IPS-18c (cell line): Measurements from ENCODE around the gene COL27A1.

Source experiments
- H3K4me3 ChIP-seq: 2 replicates; pipeline ENCODE4 v1.7.0; 2013; ENCODE audit warnings: low read depth, mild to moderate bottlenecking, low read length, moderate library complexity; ENCODE audit not compliant: insufficient read depth
- H3K9me3 ChIP-seq: one replicate; pipeline ENCODE4 v1.6.1; 2013; ENCODE audit warnings: mild to moderate bottlenecking, low read length, moderate library complexity; ENCODE audit not compliant: control insufficient read depth, insufficient read depth

Gene COL27A1

GRCh38 chr9:114347675-114348074 is 192.3 kb downstream of the COL27A1 start:
- Histone ChIP-seq H3K9me3 (no peaks in the 10 kb centered on the region), H3K4me3 (no peak overlapping the region)

DNA sequence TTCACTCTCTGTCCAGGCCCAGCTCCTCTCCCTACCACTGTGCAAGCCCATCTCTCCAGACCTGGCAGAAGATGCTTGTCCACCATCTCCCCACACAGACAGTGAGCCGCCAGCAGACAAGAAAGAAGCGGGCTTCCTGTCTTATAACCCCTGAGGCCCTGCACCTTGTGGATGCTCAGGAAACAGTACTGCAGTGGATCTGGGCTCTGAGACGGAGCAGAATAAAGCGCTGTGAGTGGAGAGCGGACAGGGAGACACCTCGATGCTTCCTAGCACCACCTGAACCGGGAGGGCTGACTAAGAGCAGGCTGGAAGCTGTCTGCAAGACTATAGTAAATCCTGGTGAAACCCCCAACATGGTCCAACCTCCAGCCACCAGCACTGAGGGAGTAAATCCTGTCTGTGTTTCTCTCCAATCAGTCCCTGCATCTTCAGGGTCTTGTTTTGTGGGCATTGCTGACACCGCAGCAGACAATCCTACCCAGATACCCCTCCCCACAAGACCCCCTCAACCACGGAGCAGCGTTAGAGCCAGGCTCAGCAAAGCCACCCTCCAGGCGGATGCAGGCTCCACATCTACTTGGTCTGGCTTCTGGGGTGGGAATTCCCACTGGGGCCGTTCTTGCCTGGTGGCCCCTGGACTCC is 193.0 kb downstream of the COL27A1 start:
- H3K4me3 ChIP-seq, result no peak overlapping the region
- H3K9me3 ChIP-seq, result no peaks in the 10 kb centered on the region

DNA sequence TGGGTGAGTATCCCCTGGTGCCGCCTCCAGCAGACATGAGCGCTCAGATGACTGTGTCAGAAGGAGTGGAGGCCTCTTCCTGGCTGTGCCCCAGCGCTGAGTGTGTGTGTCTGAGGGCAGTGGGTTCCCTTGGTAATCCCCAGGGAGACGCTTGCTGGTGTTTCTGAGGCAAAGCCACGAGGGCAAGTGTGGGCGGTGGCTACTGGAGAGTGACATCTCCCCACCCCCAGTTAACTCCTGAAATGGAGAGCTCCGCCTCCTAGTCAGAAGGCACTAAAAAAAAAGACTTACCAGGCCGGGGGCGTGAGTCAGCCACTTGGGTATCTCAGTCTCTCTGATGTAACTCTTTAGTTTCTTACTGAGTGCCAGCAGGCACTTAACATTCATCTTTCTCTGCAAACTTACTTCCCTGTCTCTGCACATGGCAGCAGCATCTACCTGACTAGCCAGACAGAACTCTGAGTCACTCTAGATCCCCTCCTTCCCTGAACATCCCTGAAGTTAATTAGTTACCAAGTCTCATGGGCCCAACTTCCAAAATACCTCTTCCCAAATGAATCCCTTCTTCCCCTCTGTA is 193.7 kb downstream of the COL27A1 start:
- H3K9me3 ChIP-seq, result no peaks in the 10 kb centered on the region
- H3K4me3 ChIP-seq, result no peak overlapping the region

GRCh38 chr9:114349713-114350480 is 194.6 kb downstream of the COL27A1 start:
- Histone ChIP-seq H3K9me3 (no peaks in the 10 kb centered on the region), H3K4me3 (no peak overlapping the region; the same call in 1 of the 2 replicates)

GRCh38 chr9:114350636-114351401 is 195.5 kb downstream of the COL27A1 start:
- no peaks in the 10 kb centered on the region for H3K9me3 ChIP-seq
- no peak overlapping the region for H3K4me3 ChIP-seq

- Histone ChIP-seq H3K4me3 (no peak overlapping the region), H3K9me3 (no peaks in the 10 kb centered on the region)
Observed at GRCh38 chr9:114351932-114352331, 196.6 kb downstream of the COL27A1 start.

DNA sequence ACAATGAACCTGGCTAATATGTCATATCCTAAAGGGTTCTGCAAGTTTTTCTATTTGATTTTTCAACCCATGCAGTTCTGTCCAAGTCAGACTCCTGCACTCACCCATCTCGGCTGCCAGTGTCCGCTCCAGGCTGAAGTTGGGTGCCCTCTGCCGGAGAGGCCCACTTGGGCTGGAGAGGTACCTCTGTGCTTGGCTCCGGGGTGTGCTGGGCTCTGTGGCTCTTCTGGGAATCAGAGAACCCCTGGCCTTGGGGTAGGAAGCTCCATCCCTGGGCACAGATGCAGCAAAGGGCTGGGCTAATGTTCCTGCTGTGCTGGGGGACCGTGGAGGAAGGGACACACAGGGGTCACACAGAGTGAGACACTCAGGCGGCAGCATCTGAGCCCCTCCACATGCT is 200.5 kb downstream of the COL27A1 start:
- Histone ChIP-seq H3K4me3 (no peak overlapping the region), H3K9me3 (no peaks in the 10 kb centered on the region)

GRCh38 chr9:114356792-114357191 is 201.5 kb downstream of the COL27A1 start:
- Histone ChIP-seq H3K4me3 (no peak overlapping the region), H3K9me3 (no peaks in the 10 kb centered on the region)

GRCh38 chr9:114357360-114357759 is 202.0 kb downstream of the COL27A1 start:
- Histone ChIP-seq H3K9me3 (no peaks in the 10 kb centered on the region), H3K4me3 (no peak overlapping the region)

GRCh38 chr9:114357911-114358328 is 202.6 kb downstream of the COL27A1 start:
- H3K4me3 ChIP-seq, result no peak overlapping the region
- no peaks in the 10 kb centered on the region for H3K9me3 ChIP-seq

- Histone ChIP-seq H3K4me3 (no peak overlapping the region), H3K9me3 (no peaks in the 10 kb centered on the region)
Observed at GRCh38 chr9:114359801-114360200, 204.5 kb downstream of the COL27A1 start.

GRCh38 chr9:114361542-114361941 is 206.2 kb downstream of the COL27A1 start:
- H3K9me3 ChIP-seq, result no peaks in the 10 kb centered on the region
- no peak overlapping the region for H3K4me3 ChIP-seq
